Urinary bladder (tissue), 4 donors: ENCODE data around the gene AAMDC. TPM values are rescaled to one million over a fixed set of nuclear protein-coding genes. Genes with fewer than 3 reads are reported as not detected.
"Not testable (repeated sequence)": the region's sequence is repeated elsewhere in the genome, so short reads cannot be mapped to it uniquely, and the experiment has no call there.

ENCODE experiments used
- DNase-seq: peaks from one replicate; pipeline ENCODE4 v3.0.0-alpha.2; 2015; ENCODE audit errors: extremely low spot score
- H3K27ac ChIP-seq: one replicate; pipeline ENCODE4 v1.5.1; 2013; ENCODE audit warnings: low read depth, mild to moderate bottlenecking, moderate library complexity
- H3K36me3 ChIP-seq: one replicate; pipeline ENCODE4 v1.6.1; 2013; ENCODE audit warnings: mild to moderate bottlenecking, moderate library complexity; ENCODE audit not compliant: insufficient read depth
- H3K4me1 ChIP-seq: one replicate; pipeline ENCODE4 v1.6.1; 2013; ENCODE audit warnings: mild to moderate bottlenecking, moderate library complexity; ENCODE audit not compliant: insufficient read depth
- H3K4me3 ChIP-seq: one replicate; pipeline ENCODE4 v1.5.1; 2013; ENCODE audit warnings: low read depth, low read length
- WGBS: extraction: QIAGEN DNeasy Blood & Tissue Kit; methylation state at CpG from one replicate; pipeline ENCODE4 v1.1.7; 2013; 5-methylcytosine and 5-hydroxymethylcytosine counted together
- polyA plus RNA-seq: library from polyadenylated mRNA; stranded (reverse); fragments of 200-250 nt; gene quantifications from one replicate; pipeline ENCODE4 v1.2.3, GENCODE V29; 2013
- small RNA-seq: library from RNA; depleted of rRNA; stranded (forward); fragments of <200 nt; gene quantifications from one replicate; pipeline ENCODE3, GENCODE V24; 2014
- total RNA-seq: library from RNA; depleted of rRNA; stranded (reverse); fragments of >200 nt; gene quantifications from one replicate; pipeline ENCODE4 v1.2.3, GENCODE V29; 2014
- donor health status: healthy with polysubstance abuse.
- donor health status: healthy.

Gene AAMDC
- total and polyA plus RNA-seq, 2 donors = 24.6 to 74.5 TPM

DNA sequence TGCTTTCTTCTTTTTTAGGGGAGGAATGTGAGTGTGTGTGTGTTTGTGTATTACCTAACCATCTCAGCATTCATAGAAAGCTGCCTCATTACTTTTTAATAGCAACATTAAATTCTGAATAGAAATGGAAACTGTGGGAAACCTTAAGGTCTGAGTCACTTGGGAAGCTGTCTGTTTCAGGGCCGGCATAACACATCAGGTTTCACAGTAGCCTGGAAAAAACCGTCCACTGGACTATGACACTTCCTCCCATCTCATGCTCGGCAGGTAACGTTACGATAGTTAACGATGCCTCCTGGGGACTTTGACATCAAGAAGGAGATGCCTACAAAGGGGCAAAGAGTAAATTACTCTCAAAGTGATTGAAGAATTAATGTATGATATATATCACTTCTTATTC is 89.9 kb downstream of the AAMDC start:
- not testable (repeated sequence) for H3K36me3 ChIP-seq, H3K4me1 ChIP-seq, H3K4me3 ChIP-seq, DNase-seq, H3K27ac ChIP-seq
- 92% methylated on average over 6 of the region's 6 CpGs for WGBS

DNA sequence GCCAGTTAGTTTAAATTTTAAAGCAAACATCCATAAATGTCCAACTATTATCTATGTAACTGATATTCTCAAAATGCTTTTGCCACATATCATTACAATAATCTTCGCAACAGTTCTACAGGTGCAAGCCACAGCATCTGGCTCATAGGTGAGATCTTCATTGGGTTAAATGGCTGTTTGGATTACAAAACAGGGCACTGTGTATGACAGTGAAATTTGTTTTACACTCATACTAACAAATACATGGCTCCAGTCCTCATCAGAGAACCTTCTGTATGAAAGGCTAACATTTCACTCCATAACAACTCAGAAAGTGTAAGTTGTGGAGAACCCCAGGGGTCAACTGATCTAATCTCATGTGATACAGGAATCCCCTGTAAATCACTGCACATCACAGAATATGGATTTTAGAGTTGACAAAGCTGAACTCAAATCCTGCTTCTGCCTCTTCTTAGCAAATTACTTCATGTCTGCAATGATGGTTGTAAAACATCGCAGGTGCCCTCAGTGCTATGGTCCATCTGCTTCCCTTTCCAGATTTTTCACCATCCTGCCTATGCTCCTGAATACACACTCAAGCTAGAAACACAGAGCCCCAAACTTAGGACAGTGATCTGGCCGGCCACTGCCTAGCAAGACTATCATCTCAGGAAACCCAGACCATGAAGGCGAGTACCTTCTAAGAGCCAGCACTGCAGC is 92.8 kb downstream of the AAMDC start:
- DNase-seq, H3K4me1 ChIP-seq, H3K27ac ChIP-seq, H3K4me3 ChIP-seq, H3K36me3 ChIP-seq: not testable (repeated sequence)
- WGBS = 38% methylated on average over 4 of the region's 4 CpGs

GRCh38 chr11:77914307-77914791 is 93.4 kb downstream of the AAMDC start:
- H3K4me3 ChIP-seq, H3K36me3 ChIP-seq, H3K27ac ChIP-seq, H3K4me1 ChIP-seq: not testable (repeated sequence)
- WGBS = 23% methylated on average over 4 of the region's 4 CpGs
- peak; percentile 46 for DNase-seq

DNA sequence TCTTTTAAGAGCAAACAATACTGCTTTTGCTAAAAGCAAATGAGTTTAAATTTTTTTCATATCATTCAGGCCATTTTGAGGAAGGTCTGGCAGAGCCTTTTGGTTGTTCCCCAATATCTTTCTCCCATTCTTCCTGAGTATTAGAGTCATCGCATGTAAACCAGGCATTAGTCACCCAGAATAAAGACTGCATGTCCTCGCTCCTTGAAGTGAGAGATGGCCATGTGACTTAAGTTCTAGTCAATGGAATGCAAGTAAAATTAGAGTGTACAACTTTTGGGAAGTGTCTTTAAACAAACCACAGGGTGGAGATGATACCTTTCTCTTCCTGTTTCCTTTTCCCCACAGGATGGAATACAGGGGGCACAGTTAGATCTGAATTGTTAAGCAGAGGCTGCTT is 96.8 kb downstream of the AAMDC start:
- not testable (repeated sequence) for H3K4me3 ChIP-seq, H3K36me3 ChIP-seq, DNase-seq, H3K4me1 ChIP-seq, H3K27ac ChIP-seq
- no CpG with 5 or more reads among the region's 2 CpGs for WGBS

Small RNAs within 50 kb of the gene (small RNA-seq; reads per million reads assigned to genes)
- gene AP002812.4 = not detected

Other genes with a start within 250 kb of the AAMDC start
- 2.5 TPM for gene AQP11, start 231.2 kb upstream of the AAMDC start, total RNA-seq
- gene AQP11, start 231.2 kb upstream of the AAMDC start, polyA plus RNA-seq = 0.66 TPM
- 187 TPM for gene CLNS1A, start 183.3 kb upstream of the AAMDC start, total RNA-seq
- gene CLNS1A, start 183.3 kb upstream of the AAMDC start, polyA plus RNA-seq = 97.0 TPM
- 81.1 TPM for gene RSF1, start 422 bp upstream of the AAMDC start, total RNA-seq
- gene RSF1, start 422 bp upstream of the AAMDC start, polyA plus RNA-seq = 20.5 TPM
- gene INTS4, start 173.5 kb downstream of the AAMDC start, total RNA-seq = 50.4 TPM
- gene INTS4, start 173.5 kb downstream of the AAMDC start, polyA plus RNA-seq = 14.5 TPM
- gene KCTD14, start 202.1 kb downstream of the AAMDC start, total RNA-seq = 2.3 TPM
- 1.4 TPM for gene KCTD14, start 202.1 kb downstream of the AAMDC start, polyA plus RNA-seq
- gene THRSP, start 242.7 kb downstream of the AAMDC start, total RNA-seq = 0.48 TPM
- gene THRSP, start 242.7 kb downstream of the AAMDC start, polyA plus RNA-seq = 6.5 TPM